ENCODE measurements around the gene ZNF189. TPM values are rescaled to one million over a fixed set of nuclear protein-coding genes. Genes with fewer than 3 reads are reported as not detected.

ZNF189 gene
- total RNA-seq, 1 experiment from 2014 or later, result 17.4 TPM

DNA sequence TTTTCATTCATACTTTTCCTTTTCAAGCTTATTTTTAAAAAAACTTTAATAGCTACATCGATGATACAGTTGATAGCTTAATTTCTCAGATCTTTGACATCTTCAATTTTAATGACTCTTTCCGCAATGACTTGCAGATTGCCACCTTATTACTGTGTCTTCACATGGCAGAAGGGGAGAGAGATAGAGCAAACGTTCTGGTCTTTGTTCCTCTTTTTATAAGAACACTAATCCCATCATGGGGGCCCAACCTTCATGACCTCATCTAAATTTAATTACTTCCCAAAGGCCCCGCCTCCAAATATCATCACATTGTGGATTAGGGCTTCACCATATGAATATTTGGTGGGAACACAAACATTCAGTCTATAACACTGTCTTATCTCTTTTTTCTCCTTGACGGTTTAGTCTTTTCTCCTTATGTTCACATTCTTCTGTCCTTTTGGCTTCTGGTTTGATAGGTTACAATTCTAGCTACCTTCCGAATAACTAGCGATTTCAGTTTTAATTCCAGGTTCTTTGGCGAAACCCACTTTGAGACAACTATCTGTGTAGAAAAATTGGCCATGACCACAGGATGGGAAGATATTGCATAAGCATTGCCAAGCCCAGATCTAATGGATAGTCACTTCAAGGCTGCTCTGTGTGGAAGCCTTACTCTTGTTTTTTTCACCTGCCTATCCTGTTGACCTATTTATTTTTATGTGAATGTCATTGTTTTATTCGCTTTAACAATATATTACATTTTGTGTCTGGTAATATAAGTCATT lies 5.0 kb downstream of the ZNF189 start:
- TF ChIP-seq, protein P1, sequence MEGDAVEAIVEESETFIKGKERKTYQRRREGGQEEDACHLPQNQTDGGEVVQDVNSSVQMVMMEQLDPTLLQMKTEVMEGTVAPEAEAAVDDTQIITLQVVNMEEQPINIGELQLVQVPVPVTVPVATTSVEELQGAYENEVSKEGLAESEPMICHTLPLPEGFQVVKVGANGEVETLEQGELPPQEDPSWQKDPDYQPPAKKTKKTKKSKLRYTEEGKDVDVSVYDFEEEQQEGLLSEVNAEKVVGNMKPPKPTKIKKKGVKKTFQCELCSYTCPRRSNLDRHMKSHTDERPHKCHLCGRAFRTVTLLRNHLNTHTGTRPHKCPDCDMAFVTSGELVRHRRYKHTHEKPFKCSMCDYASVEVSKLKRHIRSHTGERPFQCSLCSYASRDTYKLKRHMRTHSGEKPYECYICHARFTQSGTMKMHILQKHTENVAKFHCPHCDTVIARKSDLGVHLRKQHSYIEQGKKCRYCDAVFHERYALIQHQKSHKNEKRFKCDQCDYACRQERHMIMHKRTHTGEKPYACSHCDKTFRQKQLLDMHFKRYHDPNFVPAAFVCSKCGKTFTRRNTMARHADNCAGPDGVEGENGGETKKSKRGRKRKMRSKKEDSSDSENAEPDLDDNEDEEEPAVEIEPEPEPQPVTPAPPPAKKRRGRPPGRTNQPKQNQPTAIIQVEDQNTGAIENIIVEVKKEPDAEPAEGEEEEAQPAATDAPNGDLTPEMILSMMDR (IDR thresholded peaks at IDR 0.05; ENCODE audit: unreplicated experiment), result no peak
- intact Hi-C loops (cut with micrococcal nuclease), result no loop called here
- Mint-ChIP-seq H3K4me1 (ENCODE audit: insufficient read depth, unreplicated experiment) (peaks cover 20% of the 10 kb centered on the region), H3K27me3 (ENCODE audit: insufficient read depth, unreplicated experiment) (no peaks in the 10 kb centered on the region), H3K9me3 (ENCODE audit: unreplicated experiment) (peaks cover 72% of the 10 kb centered on the region), H3K36me3 (ENCODE audit: insufficient read depth, unreplicated experiment) (peaks cover 89% of the 10 kb centered on the region), H3K27ac (ENCODE audit: low read depth, unreplicated experiment) (no peak overlapping the region), H3K4me3 (ENCODE audit: unreplicated experiment) (no peak overlapping the region)
- no TSS peak for BruUV-seq (replicated peaks)
- ChIA-PET POLR2A (interaction anchor here (0.6 to 1.2 kb wide), 2 partner anchors 9 to 287 kb away, joined by 3 read pairs; no protein-coding TSS in a partner anchor), CTCF (interaction anchor here (1.2 to 2.2 kb wide), 3 partner anchors 13 to 46 kb away, joined by 4 to 12 read pairs (median 5); no protein-coding TSS in a partner anchor)
- no peak for DNase-seq (ENCODE audit: unreplicated experiment)

GRCh38 chr9:101408374-101409078 lies 9.9 kb downstream of the ZNF189 start:
- CTCF ChIA-PET, result interaction anchor here (0.6 to 1.4 kb wide), 4 partner anchors 9 to 1075 kb away, joined by 3 to 4 read pairs (median 4); no protein-coding TSS in a partner anchor
- no peak overlapping the region for H3K27ac Mint-ChIP-seq (ENCODE audit: low read depth, unreplicated experiment)

GRCh38 chr9:101409079-101409477 lies 10.4 kb downstream of the ZNF189 start:
- no peak overlapping the region for H3K27ac Mint-ChIP-seq (ENCODE audit: low read depth, unreplicated experiment)
- no peaks in the 10 kb centered on the region for H3K27me3 Mint-ChIP-seq (ENCODE audit: insufficient read depth, unreplicated experiment)
- TF ChIP-seq, protein P1 (IDR thresholded peaks at IDR 0.05; ENCODE audit: unreplicated experiment), result no peak
- DNase-seq (ENCODE audit: unreplicated experiment), result no peak
- intact Hi-C loops (cut with micrococcal nuclease), result no loop called here
- ChIA-PET CTCF (interaction anchor here (1.0 to 1.4 kb wide), 3 partner anchors 10 to 21 kb away, joined by 3 to 4 read pairs (median 4); no protein-coding TSS in a partner anchor), POLR2A (interaction anchor here (1.5 to 4.3 kb wide), 3 partner anchors 10 to 29 kb away, joined by 3 to 37 read pairs (median 4); partner anchors contain the start of genes MRPL50 and ZNF189)
- peaks cover 53% of the 10 kb centered on the region for H3K36me3 Mint-ChIP-seq (ENCODE audit: insufficient read depth, unreplicated experiment)
- H3K4me3 Mint-ChIP-seq (ENCODE audit: unreplicated experiment), result no peak overlapping the region
- BruUV-seq (replicated peaks), result no TSS peak
- H3K9me3 Mint-ChIP-seq (ENCODE audit: unreplicated experiment), result peaks cover 66% of the 10 kb centered on the region
- H3K4me1 Mint-ChIP-seq (ENCODE audit: insufficient read depth, unreplicated experiment), result no peaks in the 10 kb centered on the region

More at GRCh38 chr9:101408374-101409078, 9.9 kb downstream of the ZNF189 start:
- peaks cover 58% of the 10 kb centered on the region for H3K36me3 Mint-ChIP-seq (ENCODE audit: insufficient read depth, unreplicated experiment)
- H3K27me3 Mint-ChIP-seq (ENCODE audit: insufficient read depth, unreplicated experiment), result no peaks in the 10 kb centered on the region
- BruUV-seq (replicated peaks), result no TSS peak
- H3K9me3 Mint-ChIP-seq (ENCODE audit: unreplicated experiment), result peaks cover 66% of the 10 kb centered on the region
- intact Hi-C loops (cut with micrococcal nuclease), result no loop called here
- no peak for DNase-seq (ENCODE audit: unreplicated experiment)
- TF ChIP-seq, protein P1 (IDR thresholded peaks at IDR 0.05; ENCODE audit: unreplicated experiment), result no peak
- POLR2A ChIA-PET, result interaction anchor here (0.7 to 4.3 kb wide), 3 partner anchors 10 to 690 kb away, joined by 3 to 37 read pairs (median 3); partner anchors contain the start of genes MRPL50 and ZNF189
- H3K4me1 Mint-ChIP-seq (ENCODE audit: insufficient read depth, unreplicated experiment), result no peaks in the 10 kb centered on the region
- no peak overlapping the region for H3K4me3 Mint-ChIP-seq (ENCODE audit: unreplicated experiment)

DNA sequence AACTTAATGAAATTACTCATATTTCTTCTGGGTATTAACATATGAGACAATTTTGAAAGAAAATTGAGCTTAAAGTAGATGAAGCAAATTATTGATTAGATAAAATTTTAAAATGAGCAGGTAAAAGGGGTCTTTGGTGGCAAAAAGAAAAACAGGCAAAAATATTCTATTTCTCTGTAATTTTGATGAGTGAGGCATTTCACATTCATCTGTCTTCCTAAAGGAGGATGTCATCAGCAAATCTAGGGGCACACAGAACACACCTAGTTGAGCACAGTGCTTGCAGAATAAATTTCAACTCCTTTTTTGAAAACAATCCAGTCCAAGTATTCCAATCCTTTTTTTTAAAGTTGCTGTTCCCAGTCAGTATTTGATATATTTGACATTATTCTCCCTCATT lies 16.2 kb downstream of the ZNF189 start:
- Mint-ChIP-seq H3K36me3 (ENCODE audit: insufficient read depth, unreplicated experiment) (no peaks in the 10 kb centered on the region), H3K9me3 (ENCODE audit: unreplicated experiment) (peaks cover 26% of the 10 kb centered on the region), H3K27ac (ENCODE audit: low read depth, unreplicated experiment) (no peak overlapping the region), H3K27me3 (ENCODE audit: insufficient read depth, unreplicated experiment) (no peaks in the 10 kb centered on the region), H3K4me3 (ENCODE audit: unreplicated experiment) (no peak overlapping the region), H3K4me1 (ENCODE audit: insufficient read depth, unreplicated experiment) (peaks cover 6% of the 10 kb centered on the region)
- POLR2A ChIA-PET, result no interaction called here
- TF ChIP-seq, protein P1 (IDR thresholded peaks at IDR 0.05; ENCODE audit: unreplicated experiment), result no peak
- no TSS peak for BruUV-seq (replicated peaks)
- DNase-seq (ENCODE audit: unreplicated experiment), result no peak
- CTCF ChIA-PET, result interaction anchor here (1.0 kb wide), 1 partner anchor 33 kb away, joined by 3 read pairs; no protein-coding TSS in a partner anchor
- intact Hi-C loops (cut with micrococcal nuclease), result no loop called here
